Endodermal cell (in vitro differentiated cells): ENCODE results near the gene EFNA2. TPM values are rescaled to one million over a fixed set of nuclear protein-coding genes. Genes with fewer than 3 reads are reported as not detected.
A peak's percentile ranks its signal among the peaks of the same experiment; 100 is the strongest.

Source experiments
- DNase-seq: peaks from one replicate; pipeline ENCODE4 v3.0.0-alpha.2; 2017
- H3K27ac ChIP-seq: 2 replicates; pipeline ENCODE4 v1.5.1; 2013; ENCODE audit warnings: mild to moderate bottlenecking, low read depth, low read length, moderate library complexity
- H3K27me3 ChIP-seq: 2 replicates; pipeline ENCODE4 v1.6.1; 2013; ENCODE audit warnings: mild to moderate bottlenecking, low read length, moderate library complexity; ENCODE audit not compliant: insufficient read depth, control insufficient read depth, poor library complexity, severe bottlenecking
- H3K36me3 ChIP-seq: 2 replicates; pipeline ENCODE4 v1.7.0; 2013; ENCODE audit warnings: mild to moderate bottlenecking, low read length, moderate library complexity; ENCODE audit not compliant: control insufficient read depth, insufficient read depth
- H3K4me1 ChIP-seq: one replicate; pipeline ENCODE4 v1.7.0; 2013; ENCODE audit warnings: low read length; ENCODE audit not compliant: control insufficient read depth, insufficient read depth
- H3K4me3 ChIP-seq: 2 replicates; pipeline ENCODE4 v1.5.1; 2013; ENCODE audit warnings: mild to moderate bottlenecking, low read length, moderate library complexity
- H3K9ac ChIP-seq: 2 replicates; pipeline ENCODE4 v1.6.1; 2013; ENCODE audit warnings: mild to moderate bottlenecking, low read length, moderate library complexity; ENCODE audit not compliant: poor library complexity, severe bottlenecking; ENCODE audit errors: extremely low read depth
- H3K9me3 ChIP-seq: 2 replicates; pipeline ENCODE4 v1.6.1; 2013; ENCODE audit warnings: mild to moderate bottlenecking, low read length, moderate library complexity; ENCODE audit not compliant: control insufficient read depth
- H3K27ac Mint-ChIP-seq: 2 replicates; pipeline ENCODE4 v1.8.0; 2020; ENCODE audit warnings: mixed read lengths
- H3K27me3 Mint-ChIP-seq: 2 replicates; pipeline ENCODE4 v1.8.0; 2021; ENCODE audit warnings: mild to moderate bottlenecking, mixed read lengths; ENCODE audit not compliant: insufficient read depth
- H3K36me3 Mint-ChIP-seq: 2 replicates; pipeline ENCODE4 v1.8.0; 2020; ENCODE audit warnings: low read depth, mixed read lengths
- H3K4me1 Mint-ChIP-seq: 2 replicates; pipeline ENCODE4 v1.8.0; 2020; ENCODE audit warnings: mixed read lengths
- H3K4me3 Mint-ChIP-seq: 2 replicates; pipeline ENCODE4 v1.8.0; 2020; ENCODE audit warnings: mild to moderate bottlenecking, moderate library complexity, mixed read lengths
- H3K9me3 Mint-ChIP-seq: 2 replicates; pipeline ENCODE4 v1.8.0; 2020; ENCODE audit warnings: mild to moderate bottlenecking, mixed read lengths
- WGBS, 2 experiments: methylation state at CpG; one replicate each; pipeline versions ENCODE4 v1.1.5 to v1.1.7; 2013; ENCODE audit warnings: missing lambda C conversion rate in 2 of 2, mixed read lengths in 1 of 2; ENCODE audit not compliant: insufficient coverage in 1 of 2, insufficient read length in 1 of 2; 5-methylcytosine and 5-hydroxymethylcytosine counted together
- long read RNA-seq, 4 experiments: library from polyadenylated mRNA in 2 of 4; library from RNA in 1 of 4; library from capped mRNA in 1 of 4; stranded (forward) in 3 of 4; unstranded in 1 of 4; transcript quantifications; one replicate each; pipeline ENCODE4 v2.0.0, GENCODE V29; 2020 to 2021; ENCODE audit warnings: inconsistent platforms in 1 of 4
- polyA plus RNA-seq, 2 experiments: library from polyadenylated mRNA; stranded (reverse); fragments of 50-300 nt; gene quantifications; one replicate each; pipeline ENCODE4 v1.2.3, GENCODE V29; 2013
- total RNA-seq, 2 donors: library from RNA; stranded (reverse); fragmentation: NEBNext Ultra II Directional in 1 of 2; extraction: Animal tissue kit (Norgen Biotek cat#: 25700) in 1 of 2; gene quantifications; 2 replicates in 1 of 2; 3 replicates in 1 of 2; pipeline ENCODE4 v1.2.1, GENCODE V29; 2021
- TF ChIP-seq, protein P1 (sequence below): fragments of 200-600 bp; sonication (generic); conservative IDR thresholded peaks from 2 replicates; pipeline ENCODE4 v1.5.0; 2021; ENCODE audit warnings: antibody characterized with exemption, mild to moderate bottlenecking

The EFNA2 gene
- 10 to 100 TPM; 28.6 to 30.7 TPM for total RNA-seq
- 36.1 TPM for polyA plus RNA-seq (2013, experiment 1 of 2)
- polyA plus RNA-seq (2013, experiment 2 of 2) = 33.9 TPM
- long read RNA-seq, experiment 1, partial matches to known transcripts = 0 of 5 reads
- long read RNA-seq, experiment 1, other reads (novel, unspliced or antisense) = 5 of 5 reads
- long read RNA-seq, experiment 2, partial matches to known transcripts = 4 of 6 reads
- long read RNA-seq, experiment 2, other reads (novel, unspliced or antisense) = 1 of 6 reads
- long read RNA-seq, experiment 3 = 0 reads
- long read RNA-seq, experiment 4 = 0 reads

DNA sequence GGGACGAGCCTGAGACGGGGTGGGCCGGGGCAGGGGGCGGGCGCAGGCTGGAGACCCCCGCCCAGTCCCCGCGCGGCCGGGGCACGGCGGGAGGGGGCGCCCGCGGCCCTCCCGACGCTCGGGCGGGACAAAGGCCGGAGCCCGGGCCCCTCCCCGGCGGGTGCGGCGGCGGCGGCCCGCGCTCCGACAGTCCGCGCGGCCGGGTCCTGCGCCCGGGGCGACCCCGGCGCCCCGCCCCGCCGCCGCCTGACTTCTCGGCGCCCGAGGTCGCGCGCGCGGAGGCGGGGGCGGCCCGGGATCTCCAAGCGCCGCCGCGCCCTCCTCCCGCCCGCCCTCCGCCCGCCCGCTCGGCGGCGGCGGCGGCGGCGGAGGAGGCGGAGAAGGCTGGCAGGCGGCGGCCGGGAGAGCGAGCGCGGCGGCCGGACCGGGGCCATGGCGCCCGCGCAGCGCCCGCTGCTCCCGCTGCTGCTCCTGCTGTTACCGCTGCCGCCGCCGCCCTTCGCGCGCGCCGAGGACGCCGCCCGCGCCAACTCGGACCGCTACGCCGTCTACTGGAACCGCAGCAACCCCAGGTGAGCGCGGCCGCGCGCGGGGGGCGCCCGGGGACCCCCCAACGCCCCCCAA is at the start of gene EFNA2:
EFNA2 (plus strand) TSS at position 137 of the 624 bp plus-strand sequence; CDS start at position 433, 296 bp downstream.
- no peak within 1 kb of the TSS for H3K27ac ChIP-seq
- H3K4me3 Mint-ChIP-seq = peak within 1 kb of the TSS; percentile 74

DNA sequence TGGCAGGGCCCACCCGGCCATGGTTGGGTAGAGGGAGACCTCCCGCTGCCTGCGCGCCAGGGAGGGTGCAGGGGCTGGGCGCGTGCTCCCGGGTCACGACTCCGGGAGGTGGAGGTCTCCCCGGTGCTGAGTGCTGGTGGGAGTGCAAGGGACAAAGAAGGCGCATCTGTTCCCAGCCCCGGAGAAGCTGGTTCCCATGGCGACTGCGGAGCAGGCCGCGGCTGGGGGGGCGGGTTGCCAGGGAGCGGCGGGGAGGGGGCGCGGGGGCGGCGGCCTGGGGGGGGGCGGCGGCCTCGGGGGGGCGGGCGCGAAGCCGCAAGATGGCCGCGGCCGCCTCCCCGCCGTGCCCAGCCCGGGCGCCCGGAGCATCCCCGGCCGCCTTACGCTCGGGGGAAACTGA is 49.1 kb upstream of the EFNA2 start:
- DNase-seq = no peak
- no peaks in the 10 kb centered on the region for H3K9me3 ChIP-seq
- Mint-ChIP-seq H3K9me3 (no peaks in the 10 kb centered on the region), H3K4me3 (peak overlapping the region; percentile 60), H3K27me3 (no peaks in the 10 kb centered on the region), H3K36me3 (peaks cover 13% of the 10 kb centered on the region), H3K27ac (no peak overlapping the region), H3K4me1 (peaks cover 9% of the 10 kb centered on the region)
- 17 to 36% methylated on average over 6 to 38 of the region's 42 CpGs for WGBS, 2 experiments
- H3K4me1 ChIP-seq = no peaks in the 10 kb centered on the region
- H3K4me3 ChIP-seq = peak overlapping the region; percentile 78
- peaks cover 10% of the 10 kb centered on the region for H3K36me3 ChIP-seq
- H3K9ac ChIP-seq = no peak overlapping the region
- H3K27ac ChIP-seq = peak overlapping the region; percentile 85
- TF ChIP-seq, protein P1, sequence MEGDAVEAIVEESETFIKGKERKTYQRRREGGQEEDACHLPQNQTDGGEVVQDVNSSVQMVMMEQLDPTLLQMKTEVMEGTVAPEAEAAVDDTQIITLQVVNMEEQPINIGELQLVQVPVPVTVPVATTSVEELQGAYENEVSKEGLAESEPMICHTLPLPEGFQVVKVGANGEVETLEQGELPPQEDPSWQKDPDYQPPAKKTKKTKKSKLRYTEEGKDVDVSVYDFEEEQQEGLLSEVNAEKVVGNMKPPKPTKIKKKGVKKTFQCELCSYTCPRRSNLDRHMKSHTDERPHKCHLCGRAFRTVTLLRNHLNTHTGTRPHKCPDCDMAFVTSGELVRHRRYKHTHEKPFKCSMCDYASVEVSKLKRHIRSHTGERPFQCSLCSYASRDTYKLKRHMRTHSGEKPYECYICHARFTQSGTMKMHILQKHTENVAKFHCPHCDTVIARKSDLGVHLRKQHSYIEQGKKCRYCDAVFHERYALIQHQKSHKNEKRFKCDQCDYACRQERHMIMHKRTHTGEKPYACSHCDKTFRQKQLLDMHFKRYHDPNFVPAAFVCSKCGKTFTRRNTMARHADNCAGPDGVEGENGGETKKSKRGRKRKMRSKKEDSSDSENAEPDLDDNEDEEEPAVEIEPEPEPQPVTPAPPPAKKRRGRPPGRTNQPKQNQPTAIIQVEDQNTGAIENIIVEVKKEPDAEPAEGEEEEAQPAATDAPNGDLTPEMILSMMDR = no peak
- H3K27me3 ChIP-seq = no peaks in the 10 kb centered on the region

More for the DNA sequence above, at the start of gene EFNA2:
- Mint-ChIP-seq H3K4me1 (peaks cover 10% of the 10 kb centered on the region), H3K27ac (no peak within 1 kb of the TSS), H3K9me3 (no peaks in the 10 kb centered on the region), H3K27me3 (peaks cover 5% of the 10 kb centered on the region), H3K36me3 (no peaks in the 10 kb centered on the region)
- Histone ChIP-seq H3K4me3 (peak within 1 kb of the TSS; percentile 86), H3K9me3 (no peaks in the 10 kb centered on the region), H3K36me3 (no peaks in the 10 kb centered on the region), H3K27me3 (no peaks in the 10 kb centered on the region), H3K4me1 (peaks cover 15% of the 10 kb centered on the region), H3K9ac (peak within 1 kb of the TSS; percentile 53)
- TF ChIP-seq, protein P1 = peak; percentile 19
- no peak for DNase-seq
- 0% methylated on average over 15 to 113 of the region's 113 CpGs for WGBS, 2 experiments

DNA sequence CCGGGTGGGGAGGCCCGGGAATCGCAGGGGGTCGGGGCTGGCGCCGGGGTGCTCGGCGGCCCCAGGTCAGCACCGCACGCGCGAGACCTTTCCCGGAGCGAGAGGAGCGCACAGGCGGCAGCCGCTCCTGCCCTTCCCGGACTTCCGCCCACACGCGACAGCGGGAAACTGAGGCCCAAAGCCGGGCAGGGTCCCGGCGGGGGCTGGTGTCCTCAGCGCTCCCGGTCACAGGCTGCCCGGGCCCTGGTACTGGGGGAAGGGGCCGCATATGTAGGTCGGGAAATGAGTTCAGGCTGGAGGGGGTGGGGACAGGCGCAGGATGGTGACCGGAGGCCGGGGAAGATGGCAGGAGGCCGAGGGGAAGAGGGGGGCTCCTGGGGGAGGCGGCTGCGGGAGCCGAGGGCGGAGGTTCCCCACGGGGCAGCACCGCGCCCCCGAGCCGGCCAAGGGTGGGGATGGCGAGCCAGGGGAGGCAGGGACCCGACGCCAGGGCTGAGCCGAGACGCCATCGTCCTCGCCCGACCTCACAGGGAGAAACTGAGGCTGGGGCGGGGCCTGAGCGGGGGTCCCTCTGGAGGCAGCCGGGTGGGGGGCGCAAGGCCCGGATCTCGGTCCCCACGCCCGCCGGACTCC is 48.5 kb upstream of the EFNA2 start:
- H3K9ac ChIP-seq = peak overlapping the region; percentile 47
- no peaks in the 10 kb centered on the region for H3K9me3 ChIP-seq
- DNase-seq = peak; percentile 67
- Mint-ChIP-seq H3K9me3 (no peaks in the 10 kb centered on the region), H3K27me3 (no peaks in the 10 kb centered on the region), H3K36me3 (peaks cover 11% of the 10 kb centered on the region), H3K4me3 (peak overlapping the region; percentile 60), H3K4me1 (peaks cover 9% of the 10 kb centered on the region), H3K27ac (no peak overlapping the region)
- WGBS, 2 experiments = 1 to 3% methylated on average over 23 to 60 of the region's 60 CpGs
- peak overlapping the region; percentile 57 for H3K27ac ChIP-seq
- TF ChIP-seq, protein P1 = no peak
- H3K4me3 ChIP-seq = peak overlapping the region; percentile 78
- H3K4me1 ChIP-seq = no peaks in the 10 kb centered on the region
- H3K27me3 ChIP-seq = no peaks in the 10 kb centered on the region
- H3K36me3 ChIP-seq = peaks cover 9% of the 10 kb centered on the region
